Activated CD8-positive, alpha-beta memory T cell treated with anti-CD3 and anti-CD28 coated beads, Interleukin-2, amount 50 U/mL, for 48 hours (primary cell): ENCODE data around the gene DFFB.
"Not testable (repeated sequence)": the region's sequence is repeated elsewhere in the genome, so short reads cannot be mapped to it uniquely, and the experiment has no call there.

Experiments
- DNase-seq: peaks from one replicate; pipeline ENCODE4 v3.0.0-alpha.2; 2020

DFFB gene

DNA sequence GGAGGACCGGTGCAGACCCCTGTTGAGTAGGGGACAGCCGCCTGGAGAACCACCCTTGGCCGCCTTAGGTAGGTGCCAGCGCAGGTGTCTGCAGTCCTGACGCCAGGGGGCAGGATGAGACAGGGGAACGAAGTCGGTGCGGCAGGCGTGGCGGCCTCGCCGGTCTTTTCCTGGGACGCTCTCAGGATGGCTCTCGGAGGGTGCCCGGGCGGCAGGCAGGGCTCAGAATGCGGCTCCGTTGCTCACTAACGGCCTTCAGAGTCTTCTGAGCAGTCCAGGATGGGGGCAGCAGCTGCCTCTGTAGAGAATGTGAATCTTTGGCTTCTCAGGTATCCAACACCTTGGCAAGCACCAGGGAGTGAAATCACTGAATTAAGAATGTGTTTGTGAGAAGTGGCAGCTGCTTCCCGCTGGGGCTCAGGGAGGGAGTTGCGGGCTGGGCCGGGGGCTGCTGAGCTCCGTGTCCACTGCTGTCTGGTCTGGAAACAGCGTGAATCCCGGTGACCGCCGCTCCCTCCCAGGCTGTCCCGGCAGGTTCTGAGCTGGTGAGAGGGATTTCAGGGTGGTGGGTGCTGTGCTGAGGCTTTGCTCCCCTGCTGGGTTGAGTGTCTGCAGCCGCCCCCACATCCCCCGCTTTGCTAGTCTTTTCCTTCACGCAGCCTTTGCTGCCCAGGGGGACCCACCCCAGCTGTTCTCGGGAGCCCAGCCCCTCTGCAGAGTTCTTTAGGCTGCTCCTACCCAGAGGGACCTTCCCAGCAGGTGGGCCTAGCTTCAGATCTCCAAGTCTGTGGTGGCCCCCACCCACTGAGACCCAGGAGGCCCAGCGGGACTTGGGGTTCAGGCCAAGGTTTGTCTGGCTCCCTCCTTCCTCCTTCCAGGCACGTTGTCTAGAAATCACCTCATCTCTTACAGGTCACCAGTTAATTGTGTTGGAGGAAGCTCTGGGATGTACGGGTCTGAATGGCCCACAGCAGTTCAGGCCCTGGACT lies 53.9 kb downstream of the DFFB start:
- DNase-seq, result peak; percentile 87

DNA sequence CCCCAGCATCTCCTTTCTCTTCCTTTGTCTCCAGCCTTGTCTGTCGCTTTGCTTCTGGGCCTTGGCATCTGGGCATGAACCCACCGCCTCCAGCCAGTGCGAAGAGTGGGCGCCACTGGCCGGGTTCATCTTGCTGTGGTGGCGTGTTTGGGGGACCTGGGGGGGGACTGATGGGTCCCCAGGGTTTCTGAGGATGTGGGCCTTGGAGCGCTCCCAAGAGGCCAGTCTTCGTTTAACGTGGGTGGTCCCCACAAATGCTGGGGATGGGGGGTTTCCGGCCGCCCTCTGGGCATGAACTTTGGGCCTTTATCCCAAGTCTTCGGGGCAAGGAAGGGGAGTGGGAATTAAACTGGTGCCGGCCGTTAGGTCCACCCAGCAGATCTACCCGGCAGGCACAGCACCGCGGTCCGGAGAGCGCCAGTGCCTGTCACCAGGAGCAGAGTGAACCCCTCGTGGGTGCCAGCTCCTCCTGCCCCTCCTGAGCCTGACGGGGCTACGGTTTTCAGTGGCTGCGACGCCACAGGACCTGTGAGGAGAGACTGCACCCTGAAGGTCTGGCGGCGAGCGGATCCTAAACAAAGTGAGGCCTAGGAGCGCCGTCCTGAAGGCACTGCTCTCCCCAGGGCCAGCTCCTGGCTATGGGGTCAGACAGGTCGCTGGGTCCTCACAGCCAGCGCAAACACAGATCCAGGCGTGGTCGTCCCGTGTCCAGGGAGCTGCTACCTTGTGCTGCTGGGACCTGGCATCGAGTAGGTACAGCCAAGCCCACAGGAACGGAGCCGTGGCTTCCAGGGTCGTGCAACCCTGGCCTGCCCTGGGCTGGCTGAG lies 54.9 kb downstream of the DFFB start:
- no peak for DNase-seq

DNA sequence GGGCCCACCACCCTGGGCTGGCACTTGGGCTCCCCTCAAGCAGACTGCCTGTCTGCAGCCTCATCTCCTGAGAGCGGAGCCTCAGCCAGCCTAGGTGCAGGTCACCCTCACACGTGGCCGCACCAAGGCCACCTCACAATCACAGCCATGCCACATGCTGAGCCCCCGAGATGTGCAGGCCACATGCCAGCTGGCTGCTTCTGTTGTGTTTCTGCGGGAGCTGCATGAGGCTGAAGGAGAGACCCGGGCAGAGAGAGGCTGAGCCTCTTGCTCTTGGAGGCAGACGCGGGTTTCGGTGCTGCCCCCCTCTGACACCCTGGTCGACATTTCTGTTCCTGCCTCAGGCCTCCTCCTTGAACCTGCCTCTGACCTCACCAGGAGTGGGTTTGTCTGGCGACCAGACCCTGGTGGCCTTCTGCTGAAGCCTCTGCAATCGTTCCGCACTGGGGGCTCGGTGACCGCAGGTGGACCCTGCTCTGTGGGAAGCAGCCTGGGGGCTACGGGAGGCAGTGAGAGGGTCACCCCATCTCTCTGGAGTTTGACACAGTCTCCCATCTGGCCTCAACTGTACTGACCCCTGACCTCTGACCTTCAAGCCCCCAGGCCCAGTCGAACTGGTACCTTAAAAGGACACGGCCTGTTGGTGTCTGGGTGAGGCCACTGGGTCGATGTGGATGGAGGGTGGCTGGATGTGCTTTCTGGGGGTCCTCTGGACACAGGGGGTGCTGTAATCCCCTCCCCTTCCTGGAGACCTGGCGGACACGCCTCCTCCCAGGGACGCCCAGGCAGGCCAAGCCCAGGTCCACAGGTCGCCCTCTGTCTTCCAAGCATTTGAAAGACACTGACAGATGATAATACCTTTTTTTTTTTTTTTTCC lies 55.8 kb downstream of the DFFB start:
- DNase-seq, result no peak

DNA sequence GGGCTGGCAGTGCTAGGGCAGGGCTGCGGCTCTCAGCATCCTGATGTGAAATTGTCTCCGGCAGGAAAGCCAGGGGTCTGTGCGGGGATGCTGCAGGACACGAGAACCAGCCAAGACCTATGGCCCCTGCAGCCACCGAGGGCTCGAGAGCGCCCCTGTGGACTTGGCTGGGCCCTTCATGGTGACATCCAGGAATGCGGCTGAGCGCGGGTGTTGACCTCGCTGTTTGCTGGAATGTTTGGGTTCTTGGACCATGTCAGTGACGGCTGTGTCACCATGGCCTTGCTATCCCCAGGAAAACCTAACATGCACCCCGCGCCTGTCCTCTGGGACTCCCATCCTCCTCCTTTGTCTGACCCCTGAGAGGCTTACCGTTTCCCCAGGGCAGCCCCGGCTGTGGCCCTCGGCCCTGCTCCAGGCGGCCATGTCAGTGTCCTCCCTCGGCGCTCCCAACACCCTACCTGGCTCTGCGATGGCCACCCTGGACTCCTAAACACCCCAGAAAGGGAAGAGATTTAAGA lies 57.1 kb downstream of the DFFB start:
- DNase-seq, result no peak

DNA sequence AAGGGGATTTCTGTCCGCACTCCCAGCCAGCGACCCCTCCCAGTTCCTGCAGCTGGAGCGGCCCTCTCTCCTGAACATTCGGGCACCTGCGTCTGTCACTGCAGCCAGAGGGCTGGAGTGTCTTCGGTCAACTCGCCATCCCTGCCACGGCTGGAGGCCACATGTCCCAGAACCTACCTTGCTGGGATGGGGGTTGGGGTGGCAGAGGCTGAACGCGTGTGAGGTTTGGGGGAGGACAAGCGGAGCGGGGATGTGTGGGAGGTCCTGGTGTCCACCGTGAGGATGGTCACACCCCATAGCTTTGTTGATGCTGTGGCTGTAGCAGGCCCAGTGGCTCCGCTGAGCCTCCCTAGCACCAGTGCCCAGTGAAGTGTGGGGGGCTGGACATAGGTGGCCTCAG lies 57.6 kb downstream of the DFFB start:
- no peak for DNase-seq

DNA sequence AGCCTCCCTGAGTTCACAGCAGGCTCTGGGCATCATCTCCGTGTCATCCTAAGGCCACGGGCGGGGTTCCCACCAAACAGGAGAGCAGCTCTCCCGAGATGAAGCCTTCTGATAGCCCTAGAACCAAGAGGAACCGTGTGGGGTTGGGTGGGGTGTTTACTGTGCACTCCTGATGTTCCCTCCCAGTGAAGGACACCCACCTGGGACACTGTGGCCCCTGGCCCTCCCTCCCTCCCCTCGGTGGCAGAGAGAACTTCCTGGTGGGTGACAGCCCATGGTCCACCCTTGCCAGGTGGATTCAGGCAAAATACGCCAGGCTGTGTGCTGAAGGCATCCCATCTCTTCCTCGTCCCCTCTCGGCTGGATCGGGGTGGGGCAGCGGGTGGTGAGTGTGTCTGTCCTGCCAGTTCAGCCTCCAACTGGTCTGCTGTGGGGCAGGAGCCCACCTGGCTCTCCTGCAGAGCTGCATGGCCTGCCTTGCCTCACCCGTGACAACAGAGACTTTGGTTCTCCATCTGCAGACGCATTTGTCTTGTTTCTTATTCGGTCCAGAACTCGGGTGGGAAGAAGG lies 58.4 kb downstream of the DFFB start:
- no peak for DNase-seq

DNA sequence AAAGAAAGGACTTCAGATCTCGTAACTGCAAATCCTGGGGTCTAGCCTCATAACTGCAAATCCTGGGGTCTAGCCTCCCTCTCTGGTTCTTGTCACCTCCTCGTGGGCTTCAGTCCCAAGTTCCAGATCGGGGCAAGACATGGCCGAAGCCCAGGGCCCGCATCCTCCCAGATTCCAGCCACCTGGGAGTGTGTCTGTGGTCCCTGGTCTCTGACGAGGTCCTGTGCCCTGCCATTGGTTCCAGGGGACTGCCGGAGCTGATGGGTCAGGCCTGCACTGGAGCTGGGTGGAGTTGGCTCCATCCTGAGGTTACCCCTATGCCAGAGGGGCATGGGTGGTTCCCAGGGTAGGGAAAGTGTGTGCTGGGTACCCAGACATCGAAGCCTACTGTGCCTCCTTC lies 60.5 kb downstream of the DFFB start:
- DNase-seq, result no peak

DNA sequence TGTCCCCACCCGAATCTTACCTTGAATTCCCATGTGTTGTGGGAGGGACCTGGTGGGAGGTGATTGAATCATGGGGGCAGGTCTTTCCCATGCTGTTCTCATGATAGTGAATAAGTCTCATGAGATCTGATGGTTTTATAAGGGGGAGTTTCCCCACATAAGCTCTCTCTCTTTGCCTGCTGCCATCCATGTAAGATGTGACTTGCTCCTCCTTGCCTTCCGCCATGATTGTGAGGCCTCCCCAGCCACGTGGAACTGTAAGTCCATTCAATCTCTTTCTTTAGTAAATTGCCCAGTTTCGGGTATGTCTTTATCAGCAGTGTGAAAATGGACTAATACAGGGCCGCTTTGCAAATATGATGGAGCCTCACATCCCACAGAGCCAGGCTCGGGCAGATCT lies 61.1 kb downstream of the DFFB start:
- not testable (repeated sequence) for DNase-seq

DNA sequence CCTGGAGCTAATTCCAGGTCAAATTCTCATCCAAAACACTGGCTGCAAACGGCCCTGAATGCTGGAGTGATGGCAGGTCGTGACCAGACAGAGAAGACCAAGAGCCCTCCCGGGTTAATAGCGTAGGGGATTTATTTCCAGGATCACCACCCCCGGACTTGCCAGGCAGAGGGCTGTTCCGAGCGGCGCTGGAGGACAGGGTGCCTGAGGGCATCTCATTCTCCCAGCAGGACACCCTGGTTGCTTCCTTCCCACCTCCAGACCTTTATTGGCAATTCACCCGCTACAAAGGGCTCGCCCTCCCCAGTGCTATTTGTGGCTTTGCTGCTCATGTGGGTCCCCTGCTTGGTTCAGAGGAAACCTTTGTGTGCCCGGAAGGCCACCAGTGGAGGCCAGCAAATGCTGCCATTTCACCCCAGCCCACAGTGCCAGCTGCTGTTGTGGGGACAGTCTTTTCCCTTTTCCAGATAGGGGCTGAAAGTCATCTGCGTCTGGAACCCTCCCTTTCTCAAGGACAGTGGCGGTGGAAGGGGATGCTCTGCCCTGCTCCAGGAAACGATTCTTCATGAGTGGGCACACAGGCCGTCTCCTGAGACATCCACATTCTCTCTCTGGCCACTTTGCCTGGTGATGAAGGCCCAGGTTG lies 61.8 kb downstream of the DFFB start:
- no peak for DNase-seq

DNA sequence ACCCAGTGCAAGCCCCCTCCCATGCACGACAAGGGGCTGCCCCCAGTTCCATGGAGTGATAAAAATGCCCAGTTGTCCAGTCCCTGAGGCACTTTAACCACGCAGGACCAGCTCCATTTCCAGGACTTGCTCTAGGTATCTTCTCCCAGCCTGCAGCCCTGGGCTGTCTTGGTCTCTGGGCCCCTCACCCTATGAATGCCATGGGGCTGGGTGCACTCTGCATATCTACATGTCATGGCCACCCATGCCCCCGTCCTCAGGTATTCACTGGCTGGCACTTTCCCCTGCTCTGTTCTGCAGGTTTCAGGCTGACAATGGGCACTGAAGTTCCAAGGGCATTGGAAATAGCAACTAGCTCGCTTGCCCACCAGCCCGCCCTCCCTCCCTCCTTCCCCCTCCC lies 62.4 kb downstream of the DFFB start:
- no peak for DNase-seq

DNA sequence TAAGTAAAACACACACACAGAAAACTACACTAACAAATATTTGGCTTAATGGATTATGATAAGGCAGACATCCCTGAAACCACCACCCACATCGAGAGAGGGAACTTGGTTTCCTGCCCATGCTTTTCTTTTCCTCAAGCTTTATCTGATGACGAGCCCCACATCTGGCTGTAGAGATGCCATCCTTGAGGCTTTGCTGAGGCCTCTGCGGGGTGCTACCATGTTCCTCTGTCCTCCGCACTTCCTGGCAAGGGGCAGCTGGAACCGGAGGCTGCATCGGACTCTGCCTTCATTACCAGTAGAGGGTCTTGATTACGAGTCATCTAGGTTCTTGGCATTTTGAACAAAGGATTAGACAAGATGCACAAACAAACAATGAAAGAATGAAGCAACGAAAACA lies 64.5 kb downstream of the DFFB start:
- no peak for DNase-seq

DNA sequence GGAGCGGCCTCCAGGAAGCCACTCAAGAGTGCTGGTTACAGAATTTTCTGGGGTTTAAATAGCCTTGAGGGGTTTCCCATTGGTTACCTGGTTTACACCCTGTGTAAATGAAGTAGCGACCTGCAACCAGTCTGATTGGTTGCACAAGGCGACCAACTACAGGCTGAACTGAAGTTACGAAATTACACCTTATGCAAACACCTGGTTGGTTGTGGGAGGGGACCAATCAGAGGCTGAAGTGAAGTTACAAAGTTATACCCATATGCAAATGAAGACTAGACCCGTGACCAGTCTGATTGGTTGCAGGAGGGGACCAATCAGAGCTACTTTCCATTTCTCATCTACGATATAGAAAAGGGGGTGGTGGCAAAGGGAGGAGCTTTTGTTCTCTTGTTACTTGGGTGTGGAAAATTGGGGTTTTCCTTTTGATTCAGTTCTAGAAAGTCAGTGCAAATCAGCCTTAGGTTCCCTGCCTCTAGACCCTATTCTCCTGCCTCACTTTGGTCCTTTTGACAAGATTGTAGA lies 65.0 kb downstream of the DFFB start:
- DNase-seq, result no peak

DNA sequence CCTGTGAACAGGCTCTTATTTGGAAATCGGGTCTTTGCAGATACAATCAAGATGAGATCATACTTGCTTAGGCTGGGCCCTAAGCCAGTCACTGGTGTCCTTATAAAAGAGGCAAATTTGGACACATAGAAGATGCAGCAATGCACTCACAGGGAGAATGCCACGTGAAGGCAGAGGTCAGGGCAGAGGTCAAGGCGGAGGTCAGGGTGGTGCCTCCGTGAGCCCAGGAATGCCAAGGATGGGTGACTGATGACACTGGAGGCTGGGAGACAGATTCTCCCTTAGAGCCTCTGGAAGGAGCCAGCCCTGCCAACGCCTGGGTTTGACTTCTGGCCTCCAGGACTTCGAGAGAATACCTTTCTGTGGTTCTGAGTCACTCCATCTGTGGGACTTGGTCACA lies 65.6 kb downstream of the DFFB start:
- DNase-seq, result no peak

DNA sequence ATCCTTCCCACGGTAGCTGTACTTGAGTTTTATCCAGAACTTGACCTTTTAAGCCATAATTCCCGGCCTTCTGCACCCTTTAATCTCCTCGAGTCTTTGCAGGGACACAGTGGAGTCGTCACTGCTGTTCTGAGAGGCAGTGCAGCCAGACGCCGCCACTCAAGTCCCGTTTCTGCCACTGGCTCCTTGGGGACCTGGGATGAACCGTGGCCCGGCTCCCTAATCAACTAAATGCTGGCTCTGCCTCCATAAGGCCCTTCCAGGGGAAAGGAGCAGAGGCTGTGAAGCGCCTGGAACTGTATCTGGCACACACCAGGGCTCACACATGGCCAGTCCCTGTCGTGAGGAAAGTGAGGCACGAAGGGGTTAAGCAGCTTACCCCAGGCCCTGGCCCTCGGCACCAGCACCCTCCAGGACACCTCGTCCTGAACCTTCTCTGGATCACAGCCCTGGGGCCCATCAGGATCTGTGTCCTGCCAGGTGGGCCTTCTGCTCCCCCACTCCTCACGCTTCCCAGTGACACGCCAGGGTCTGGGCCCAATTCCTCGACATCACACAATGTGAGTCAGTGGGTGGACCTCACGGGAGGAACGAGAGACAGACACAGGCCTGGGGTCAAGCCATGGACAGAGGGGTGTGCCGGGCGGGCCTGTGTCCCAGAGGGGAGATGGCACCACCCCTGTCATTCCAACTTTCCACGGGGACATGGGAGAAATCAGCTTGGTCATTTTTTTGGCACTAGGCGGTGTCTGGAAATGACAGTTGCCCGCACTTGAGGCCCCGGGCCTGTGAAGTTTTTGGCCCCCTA lies 66.3 kb downstream of the DFFB start:
- no peak for DNase-seq

DNA sequence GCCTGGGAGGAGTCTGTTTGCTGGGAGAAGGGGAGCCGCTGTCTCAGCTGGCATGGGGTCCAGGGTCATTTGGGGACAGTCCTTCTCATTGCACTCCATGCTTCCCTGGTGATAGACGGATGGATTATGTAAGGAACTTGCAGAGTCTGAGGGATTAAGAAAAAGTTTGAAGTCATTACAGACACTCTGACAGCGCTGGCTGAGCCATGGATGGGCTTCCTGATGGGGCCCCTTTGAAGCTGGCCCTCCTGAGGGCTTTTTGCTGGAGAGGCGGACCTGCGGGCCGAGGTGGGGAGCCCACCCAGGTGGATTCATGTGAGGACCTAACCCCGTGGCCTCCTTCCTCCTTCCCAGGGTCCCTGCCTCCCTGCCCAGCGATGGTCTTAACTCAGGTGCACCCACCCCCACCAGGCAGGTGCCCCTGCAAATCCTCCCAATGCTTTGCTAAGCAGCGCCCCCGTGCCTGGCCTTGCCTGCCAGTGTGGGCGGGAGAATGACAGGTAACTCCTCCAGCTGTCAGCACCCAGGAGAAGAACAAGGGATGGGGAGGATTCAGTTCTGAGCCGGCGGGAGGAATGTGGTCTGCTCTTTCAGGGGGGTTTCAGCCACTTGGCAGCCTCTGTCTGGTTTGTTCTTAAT lies 67.0 kb downstream of the DFFB start:
- no peak for DNase-seq

DNA sequence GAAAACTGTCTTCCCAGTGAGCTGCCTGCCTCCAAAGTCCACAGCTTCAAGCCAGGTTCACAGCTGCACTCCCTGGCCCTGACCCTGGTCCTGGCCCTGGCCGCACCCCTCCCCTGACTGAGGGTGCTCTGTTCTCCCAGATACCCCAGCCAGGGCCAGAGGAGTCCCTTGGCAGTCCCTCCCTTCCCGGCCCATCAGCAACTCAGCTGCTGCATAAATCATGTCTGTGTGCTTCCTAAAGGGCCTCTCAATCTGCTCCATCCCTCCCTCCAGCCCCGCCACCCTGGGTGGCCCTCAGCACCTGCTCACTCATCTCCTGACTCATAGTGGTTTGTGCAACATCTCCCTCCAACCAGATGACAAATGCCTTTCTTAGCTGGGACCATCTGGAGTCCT lies 67.5 kb downstream of the DFFB start:
- DNase-seq, result no peak

DNA sequence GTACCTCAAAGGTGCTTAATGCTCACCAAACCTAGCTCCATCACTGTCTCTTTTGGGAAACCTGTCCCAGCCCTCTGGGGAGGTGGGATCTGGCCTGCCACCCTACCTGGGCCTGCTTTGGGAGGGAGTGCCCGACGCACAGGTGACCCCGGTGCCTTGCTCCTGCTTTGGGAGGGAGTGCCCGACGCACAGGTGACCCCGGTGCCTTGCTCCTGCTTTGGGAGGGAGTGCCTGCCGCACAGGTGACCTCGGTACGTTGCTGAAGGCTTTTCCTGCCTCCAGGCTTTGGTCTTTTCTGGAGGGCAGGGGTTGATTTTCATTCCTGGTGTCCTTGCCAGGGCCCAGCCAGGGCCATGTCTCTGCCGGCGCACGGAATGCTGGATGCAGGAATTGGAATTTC lies 68.0 kb downstream of the DFFB start:
- no peak for DNase-seq

DNA sequence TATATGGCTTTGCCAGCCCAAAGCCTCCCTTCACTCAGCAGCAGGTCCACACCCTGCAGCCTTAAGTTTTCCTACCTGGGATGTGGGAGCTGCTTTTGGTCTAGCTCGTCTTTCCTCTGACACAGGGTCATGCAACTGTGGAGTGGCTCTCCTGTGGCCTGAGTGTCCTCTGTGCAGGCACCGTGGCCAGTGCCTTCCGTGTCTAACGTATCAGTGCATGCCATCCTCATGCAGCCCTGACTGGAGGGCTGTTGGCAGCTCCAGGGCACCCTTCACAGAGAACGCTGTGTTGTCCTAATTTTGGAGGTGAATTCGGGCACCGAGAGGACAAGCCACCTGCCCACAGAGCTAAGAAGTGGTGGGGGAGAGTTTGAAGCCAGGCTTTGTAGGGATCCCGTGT lies 68.5 kb downstream of the DFFB start:
- no peak for DNase-seq

DNA sequence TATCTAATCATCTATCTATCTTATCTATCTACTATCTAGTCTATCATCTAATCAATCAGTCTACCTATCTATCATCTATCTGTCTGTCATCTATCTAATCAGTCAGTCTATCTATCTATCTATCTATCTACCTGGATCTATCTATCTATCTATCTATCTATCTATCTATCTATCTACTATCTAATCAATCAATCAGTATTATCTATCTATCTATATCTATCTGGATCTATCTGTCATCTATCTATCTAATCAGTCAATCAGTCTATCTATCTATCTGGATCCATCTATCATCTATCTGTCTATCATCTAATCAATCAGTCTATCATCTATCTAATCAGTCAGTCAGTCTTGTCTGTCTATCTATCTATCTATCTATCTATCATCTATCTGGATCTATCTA lies 69.7 kb downstream of the DFFB start:
- no peak for DNase-seq

DNA sequence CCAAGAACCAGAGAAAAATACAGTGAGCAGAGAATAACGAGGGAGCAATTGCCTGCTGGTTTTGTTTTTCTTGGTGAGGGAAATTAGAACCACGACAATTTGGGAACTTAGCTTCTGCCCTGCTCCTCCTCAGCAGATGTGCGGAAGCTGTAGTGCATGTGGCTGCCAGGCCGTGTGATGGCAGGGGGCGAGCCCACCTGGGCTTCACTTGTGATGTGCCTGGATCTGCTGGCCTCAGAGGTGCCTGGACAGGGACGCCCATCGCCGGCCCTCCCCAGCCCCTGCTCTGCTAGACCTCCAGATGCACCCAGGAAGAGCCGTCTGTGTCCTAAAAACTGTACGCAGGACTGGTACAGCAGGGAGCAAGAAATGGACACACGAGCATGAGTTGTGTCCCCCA lies 71.3 kb downstream of the DFFB start:
- no peak for DNase-seq
